ENCODE results near the gene CD27. TPM values are rescaled to one million over a fixed set of nuclear protein-coding genes. Genes with fewer than 3 reads are reported as not detected.
A peak's percentile ranks its signal among the peaks of the same experiment; 100 is the strongest.

CD27 gene
- total RNA-seq, 1 donor from 2014 or later: 39.3 TPM

- no peak for TF ChIP-seq CTCF (IDR thresholded peaks at IDR 0.05)
- peaks cover 53% of the 10 kb centered on the region for H3K4me1 Mint-ChIP-seq
Measured at GRCh38 chr12:6452944-6453630, 8.3 kb downstream of the CD27 start.

GRCh38 chr12:6457220-6457945, 12.6 kb downstream of the CD27 start:
- H3K36me3 Mint-ChIP-seq (ENCODE audit: low read depth): peaks cover 91% of the 10 kb centered on the region
- H3K4me3 Mint-ChIP-seq: no peak overlapping the region

More at GRCh38 chr12:6452944-6453630, 8.3 kb downstream of the CD27 start:
- ATAC-seq (ENCODE audit: low read depth) (no peak), DNase-seq (no peak)
- CTCF ChIA-PET: interaction anchor here (1.8 to 3.1 kb wide), 4 partner anchors 9 to 85 kb away, joined by 6 to 24 read pairs (median 11); no protein-coding TSS in a partner anchor
- Mint-ChIP-seq H3K36me3 (ENCODE audit: low read depth) (peaks cover 74% of the 10 kb centered on the region), H3K27ac (peak overlapping the region; percentile 99), H3K4me3 (peak overlapping the region; percentile 97), H3K9me3 (no peaks in the 10 kb centered on the region), H3K27me3 (no peaks in the 10 kb centered on the region)
- intact Hi-C loops (cut with micrococcal nuclease): loop anchor here (1.0 kb wide), 3 partner anchors 8 to 26 kb away; no protein-coding TSS in a partner anchor
- POLR2A ChIA-PET: interaction anchor here (0.6 to 5.2 kb wide), 9 partner anchors 10 to 216 kb away, joined by 3 to 173 read pairs (median 22); partner anchors contain the start of genes GAPDH, MRPL51 and VAMP1

GRCh38 chr12:6458281-6459003, 13.7 kb downstream of the CD27 start:
- CTCF ChIA-PET: interaction anchor here (1.7 kb wide), 1 partner anchor 14 kb away, joined by 3 read pairs; the partner anchor contains the start of gene CD27
- ATAC-seq (ENCODE audit: low read depth) (no peak), DNase-seq (no peak)
- POLR2A ChIA-PET: interaction anchor here (1.0 to 6.1 kb wide), 3 partner anchors 12 to 33 kb away, joined by 3 to 144 read pairs (median 104); partner anchors contain the start of genes CD27 and VAMP1
- Mint-ChIP-seq H3K4me3 (no peak overlapping the region), H3K9me3 (no peaks in the 10 kb centered on the region), H3K27ac (peak overlapping the region; percentile 81), H3K4me1 (peaks cover 68% of the 10 kb centered on the region), H3K36me3 (ENCODE audit: low read depth) (peaks cover 92% of the 10 kb centered on the region), H3K27me3 (no peaks in the 10 kb centered on the region)
- intact Hi-C loops (cut with micrococcal nuclease): no loop called here
- no peak for TF ChIP-seq CTCF (IDR thresholded peaks at IDR 0.05)

More at GRCh38 chr12:6457220-6457945, 12.6 kb downstream of the CD27 start:
- no peak for TF ChIP-seq CTCF (IDR thresholded peaks at IDR 0.05)
- peak overlapping the region; percentile 41 for H3K27ac Mint-ChIP-seq
- DNase-seq (no peak), ATAC-seq (ENCODE audit: low read depth) (no peak)
- ChIA-PET POLR2A (interaction anchor here (0.8 to 1.6 kb wide), 6 partner anchors 10 to 77 kb away, joined by 3 to 9 read pairs (median 3); partner anchors contain the start of genes CD27, GAPDH and VAMP1), CTCF (interaction anchor here (1.0 kb wide), 1 partner anchor 8 kb away, joined by 3 read pairs; no protein-coding TSS in a partner anchor)
- H3K9me3 Mint-ChIP-seq: no peaks in the 10 kb centered on the region
- no peaks in the 10 kb centered on the region for H3K27me3 Mint-ChIP-seq
- peaks cover 68% of the 10 kb centered on the region for H3K4me1 Mint-ChIP-seq
- intact Hi-C loops (cut with micrococcal nuclease): no loop called here

GRCh38 chr12:6459004-6459337, 14.2 kb downstream of the CD27 start:
- Mint-ChIP-seq H3K27me3 (no peaks in the 10 kb centered on the region), H3K27ac (peak overlapping the region; percentile 81), H3K36me3 (ENCODE audit: low read depth) (peaks cover 92% of the 10 kb centered on the region), H3K9me3 (no peaks in the 10 kb centered on the region), H3K4me3 (no peak overlapping the region), H3K4me1 (peaks cover 72% of the 10 kb centered on the region)
- no peak for ATAC-seq (ENCODE audit: low read depth)
- CTCF ChIA-PET: interaction anchor here (1.7 kb wide), 1 partner anchor 15 kb away, joined by 3 read pairs; the partner anchor contains the start of gene CD27
- intact Hi-C loops (cut with micrococcal nuclease): no loop called here
- DNase-seq: no peak
- TF ChIP-seq CTCF (IDR thresholded peaks at IDR 0.05): no peak
- POLR2A ChIA-PET: interaction anchor here (0.7 to 7.6 kb wide), 4 partner anchors 12 to 73 kb away, joined by 3 to 200 read pairs (median 124); partner anchors contain the start of genes CD27 and VAMP1

Data from activated B cell treated with CpG ODN at 0.5 μM for 24 hours (primary cell).